ENCODE data around the gene NBDY. TPM values are rescaled to one million over a fixed set of nuclear protein-coding genes. Genes with fewer than 3 reads are reported as not detected.
"Not testable (repeated sequence)": the region's sequence is repeated elsewhere in the genome, so short reads cannot be mapped to it uniquely, and the experiment has no call there.

NBDY gene
- polyA plus RNA-seq, 6 donors from 2014 or later, result 44.9 to 69.1 (median 54.8) TPM

- Mint-ChIP-seq H3K27me3 (no peaks in the 10 kb centered on the region), H3K4me1 (peaks cover 31 to 54% (median 40%) of the 10 kb centered on the region in 3 donors), H3K36me3 (peaks cover 7 to 14% of the 10 kb centered on the region in 2 donors), H3K27ac (peak overlapping the region in 2 of 6 donors; percentile 47 to 69), H3K9me3 (no peaks in the 10 kb centered on the region), H3K4me3 (peak overlapping the region in 1 of 8 donors; percentile 24)
- DNase-seq (no peak), ATAC-seq (ENCODE audit: low read depth in 2 of 2) (no peak)
Observed at GRCh38 chrX:56758456-56758855, 29.4 kb downstream of the NBDY start.

- Mint-ChIP-seq H3K27me3 (no peaks in the 10 kb centered on the region), H3K4me3 (no peak overlapping the region), H3K36me3 (peaks cover 0 to under 1% of the 10 kb centered on the region in 2 donors), H3K9me3 (no peaks in the 10 kb centered on the region), H3K4me1 (peaks cover 30 to 64% (median 42%) of the 10 kb centered on the region in 3 donors), H3K27ac (peak overlapping the region in 2 of 6 donors; percentile 6 to 57)
- ATAC-seq (ENCODE audit: low read depth in 2 of 2) (no peak), DNase-seq (no peak)
Observed at GRCh38 chrX:56759736-56760409, 30.8 kb downstream of the NBDY start.

GRCh38 chrX:56760410-56761124, 31.5 kb downstream of the NBDY start:
- not testable (repeated sequence) for H3K27me3 Mint-ChIP-seq; ATAC-seq (ENCODE audit: low read depth in 2 of 2); H3K36me3 Mint-ChIP-seq; H3K9me3 Mint-ChIP-seq; DNase-seq
- peaks cover 37 to 70% (median 49%) of the 10 kb centered on the region in 3 donors for H3K4me1 Mint-ChIP-seq
- H3K4me3 Mint-ChIP-seq, result peak overlapping the region in 1 of 8 donors; percentile 17
- peak overlapping the region in 5 of 6 donors; percentile 6 to 93 (median 57) for H3K27ac Mint-ChIP-seq

- ATAC-seq (ENCODE audit: low read depth in 2 of 2), result no peak
- H3K36me3 Mint-ChIP-seq, result no peaks in the 10 kb centered on the region
- no peak for DNase-seq
- no peaks in the 10 kb centered on the region for H3K27me3 Mint-ChIP-seq
- no peaks in the 10 kb centered on the region for H3K9me3 Mint-ChIP-seq
- peak overlapping the region in 5 of 6 donors; percentile 46 to 97 (median 93) for H3K27ac Mint-ChIP-seq
- H3K4me1 Mint-ChIP-seq, result peaks cover 42 to 76% (median 54%) of the 10 kb centered on the region in 3 donors
- H3K4me3 Mint-ChIP-seq, result no peak overlapping the region
Observed at GRCh38 chrX:56761167-56761566, 32.1 kb downstream of the NBDY start.

- Mint-ChIP-seq H3K36me3 (no peaks in the 10 kb centered on the region), H3K27me3 (no peaks in the 10 kb centered on the region), H3K4me1 (peaks cover 45 to 75% (median 57%) of the 10 kb centered on the region in 3 donors), H3K4me3 (peak overlapping the region in 7 of 8 donors; percentile 49 to 97 (median 82)), H3K9me3 (peaks cover 0 to 2% (median 0%) of the 10 kb centered on the region in 7 donors), H3K27ac (peak overlapping the region; percentile 91 to 97 (median 96))
- ATAC-seq (ENCODE audit: low read depth in 2 of 2) (no peak), DNase-seq (no peak)
Observed at GRCh38 chrX:56762220-56762619, 33.2 kb downstream of the NBDY start.

GRCh38 chrX:56762707-56763555, 33.9 kb downstream of the NBDY start:
- Mint-ChIP-seq H3K36me3 (no peaks in the 10 kb centered on the region), H3K27ac (peak overlapping the region; percentile 94 to 98 (median 96)), H3K4me1 (peaks cover 39 to 68% (median 50%) of the 10 kb centered on the region in 3 donors), H3K27me3 (no peaks in the 10 kb centered on the region), H3K9me3 (peaks cover 0 to 2% (median 0%) of the 10 kb centered on the region in 7 donors), H3K4me3 (peak overlapping the region in 7 of 8 donors; percentile 61 to 97 (median 94))
- ATAC-seq (ENCODE audit: low read depth in 2 of 2) (no peak), DNase-seq (no peak)

GRCh38 chrX:56763556-56764152, 34.6 kb downstream of the NBDY start:
- H3K36me3 Mint-ChIP-seq, result no peaks in the 10 kb centered on the region
- peaks cover 0 to 2% (median 0%) of the 10 kb centered on the region in 7 donors for H3K9me3 Mint-ChIP-seq
- DNase-seq, result peak; percentile 82
- H3K27me3 Mint-ChIP-seq, result no peaks in the 10 kb centered on the region
- peaks cover 39 to 64% (median 50%) of the 10 kb centered on the region in 3 donors for H3K4me1 Mint-ChIP-seq
- H3K4me3 Mint-ChIP-seq, result peak overlapping the region in 7 of 8 donors; percentile 35 to 97 (median 94)
- peak overlapping the region; percentile 94 to 98 (median 96) for H3K27ac Mint-ChIP-seq
- ATAC-seq (ENCODE audit: low read depth in 2 of 2), result peak in 1 of 2 donors; percentile 21

GRCh38 chrX:56764153-56764974, 35.3 kb downstream of the NBDY start:
- no peaks in the 10 kb centered on the region for H3K27me3 Mint-ChIP-seq
- peak overlapping the region; percentile 59 to 99 (median 96) for H3K27ac Mint-ChIP-seq
- no peaks in the 10 kb centered on the region for H3K36me3 Mint-ChIP-seq
- H3K4me1 Mint-ChIP-seq, result peaks cover 39 to 64% (median 50%) of the 10 kb centered on the region in 3 donors
- H3K9me3 Mint-ChIP-seq, result peaks cover 0 to 2% (median 0%) of the 10 kb centered on the region in 7 donors
- peak overlapping the region in 7 of 8 donors; percentile 56 to 97 (median 94) for H3K4me3 Mint-ChIP-seq
- ATAC-seq (ENCODE audit: low read depth in 2 of 2) (peak; percentile 46 to 76), DNase-seq (peak; percentile 88)

GRCh38 chrX:56764975-56765791, 36.1 kb downstream of the NBDY start:
- peaks cover 39 to 62% (median 50%) of the 10 kb centered on the region in 3 donors for H3K4me1 Mint-ChIP-seq
- peaks cover 0 to 2% (median 0%) of the 10 kb centered on the region in 7 donors for H3K9me3 Mint-ChIP-seq
- no peaks in the 10 kb centered on the region for H3K36me3 Mint-ChIP-seq
- DNase-seq (peak; percentile 51), ATAC-seq (ENCODE audit: low read depth in 2 of 2) (peak in 1 of 2 donors; percentile 29)
- peak overlapping the region; percentile 92 to 99 (median 96) for H3K27ac Mint-ChIP-seq
- H3K27me3 Mint-ChIP-seq, result no peaks in the 10 kb centered on the region
- H3K4me3 Mint-ChIP-seq, result peak overlapping the region; percentile 56 to 97 (median 94)

- DNase-seq, result peak; percentile 76
- Mint-ChIP-seq H3K27ac (peak overlapping the region; percentile 96 to 99 (median 96)), H3K4me1 (peaks cover 39 to 56% (median 50%) of the 10 kb centered on the region in 3 donors), H3K4me3 (peak overlapping the region; percentile 56 to 97 (median 94)), H3K36me3 (no peaks in the 10 kb centered on the region), H3K9me3 (peaks cover 0 to 2% (median 0%) of the 10 kb centered on the region in 7 donors), H3K27me3 (no peaks in the 10 kb centered on the region)
- ATAC-seq (ENCODE audit: low read depth in 2 of 2), result peak in 1 of 2 donors; percentile 57
Observed at GRCh38 chrX:56765811-56766553, 36.9 kb downstream of the NBDY start.

Measured in naive B cell (primary cell).